Bone marrow (tissue), 2 donors: ENCODE results near the gene KNTC1.
"Not testable (repeated sequence)": the region's sequence is repeated elsewhere in the genome, so short reads cannot be mapped to it uniquely, and the experiment has no call there.

ENCODE experiments used
- DNase-seq, 2 donors: peaks; one replicate each; lab custom pipeline; 2025; lab: John Stamatoyannopoulos, UW

Gene KNTC1, protein sequence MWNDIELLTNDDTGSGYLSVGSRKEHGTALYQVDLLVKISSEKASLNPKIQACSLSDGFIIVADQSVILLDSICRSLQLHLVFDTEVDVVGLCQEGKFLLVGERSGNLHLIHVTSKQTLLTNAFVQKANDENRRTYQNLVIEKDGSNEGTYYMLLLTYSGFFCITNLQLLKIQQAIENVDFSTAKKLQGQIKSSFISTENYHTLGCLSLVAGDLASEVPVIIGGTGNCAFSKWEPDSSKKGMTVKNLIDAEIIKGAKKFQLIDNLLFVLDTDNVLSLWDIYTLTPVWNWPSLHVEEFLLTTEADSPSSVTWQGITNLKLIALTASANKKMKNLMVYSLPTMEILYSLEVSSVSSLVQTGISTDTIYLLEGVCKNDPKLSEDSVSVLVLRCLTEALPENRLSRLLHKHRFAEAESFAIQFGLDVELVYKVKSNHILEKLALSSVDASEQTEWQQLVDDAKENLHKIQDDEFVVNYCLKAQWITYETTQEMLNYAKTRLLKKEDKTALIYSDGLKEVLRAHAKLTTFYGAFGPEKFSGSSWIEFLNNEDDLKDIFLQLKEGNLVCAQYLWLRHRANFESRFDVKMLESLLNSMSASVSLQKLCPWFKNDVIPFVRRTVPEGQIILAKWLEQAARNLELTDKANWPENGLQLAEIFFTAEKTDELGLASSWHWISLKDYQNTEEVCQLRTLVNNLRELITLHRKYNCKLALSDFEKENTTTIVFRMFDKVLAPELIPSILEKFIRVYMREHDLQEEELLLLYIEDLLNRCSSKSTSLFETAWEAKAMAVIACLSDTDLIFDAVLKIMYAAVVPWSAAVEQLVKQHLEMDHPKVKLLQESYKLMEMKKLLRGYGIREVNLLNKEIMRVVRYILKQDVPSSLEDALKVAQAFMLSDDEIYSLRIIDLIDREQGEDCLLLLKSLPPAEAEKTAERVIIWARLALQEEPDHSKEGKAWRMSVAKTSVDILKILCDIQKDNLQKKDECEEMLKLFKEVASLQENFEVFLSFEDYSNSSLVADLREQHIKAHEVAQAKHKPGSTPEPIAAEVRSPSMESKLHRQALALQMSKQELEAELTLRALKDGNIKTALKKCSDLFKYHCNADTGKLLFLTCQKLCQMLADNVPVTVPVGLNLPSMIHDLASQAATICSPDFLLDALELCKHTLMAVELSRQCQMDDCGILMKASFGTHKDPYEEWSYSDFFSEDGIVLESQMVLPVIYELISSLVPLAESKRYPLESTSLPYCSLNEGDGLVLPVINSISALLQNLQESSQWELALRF (N-terminal part only)

DNA sequence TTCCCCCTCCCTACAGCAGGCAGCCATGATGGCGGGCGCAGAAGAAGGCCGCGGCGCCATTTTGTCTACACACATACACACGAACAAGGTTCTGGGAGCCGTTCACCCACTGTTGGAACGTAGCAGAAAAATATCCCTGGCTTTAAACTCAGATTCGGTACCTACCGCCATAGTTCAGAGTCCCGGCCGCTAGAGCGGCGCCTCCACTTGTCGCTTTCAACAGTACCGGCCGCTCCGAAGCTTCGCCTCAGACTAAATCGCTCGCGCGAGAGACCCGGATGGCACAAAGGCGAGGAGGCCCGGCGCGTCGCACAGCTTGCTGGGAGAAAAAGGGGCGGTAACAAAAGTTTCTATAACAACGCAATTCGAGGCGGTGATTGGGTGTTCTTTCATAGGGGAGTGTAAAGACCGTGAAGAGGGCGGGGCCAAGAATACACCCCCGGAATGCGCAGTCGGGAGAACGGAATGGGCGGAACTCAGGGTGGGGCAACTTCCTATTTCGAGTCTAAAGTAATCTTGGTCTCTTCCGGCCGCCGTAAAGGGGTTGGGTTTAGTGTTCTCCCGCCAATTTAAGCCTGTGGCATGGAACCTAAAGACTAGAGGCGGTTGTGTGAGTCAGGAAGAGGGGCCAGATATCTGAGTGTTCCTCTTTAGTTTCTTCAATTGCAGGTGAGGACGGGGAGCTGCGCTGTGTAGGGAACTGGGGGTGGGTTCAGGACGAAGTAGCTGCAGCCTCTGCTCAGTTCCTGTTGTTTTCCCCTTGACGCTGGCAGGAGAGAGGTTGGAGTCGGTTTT, at the start of gene KNTC1, which contains the start of gene RSRC2:
Gene KNTC1, plus strand, starts transcription at position 567 of the 795 bp plus-strand sequence. CDS start 2,815 bp downstream, outside the sequence.
Gene RSRC2, minus strand, starts transcription at position 254 of the 795 bp plus-strand sequence. Its CDS starts 83 bp downstream, at position 171.
- DNase-seq = peak; percentile 94 to 100

DNA sequence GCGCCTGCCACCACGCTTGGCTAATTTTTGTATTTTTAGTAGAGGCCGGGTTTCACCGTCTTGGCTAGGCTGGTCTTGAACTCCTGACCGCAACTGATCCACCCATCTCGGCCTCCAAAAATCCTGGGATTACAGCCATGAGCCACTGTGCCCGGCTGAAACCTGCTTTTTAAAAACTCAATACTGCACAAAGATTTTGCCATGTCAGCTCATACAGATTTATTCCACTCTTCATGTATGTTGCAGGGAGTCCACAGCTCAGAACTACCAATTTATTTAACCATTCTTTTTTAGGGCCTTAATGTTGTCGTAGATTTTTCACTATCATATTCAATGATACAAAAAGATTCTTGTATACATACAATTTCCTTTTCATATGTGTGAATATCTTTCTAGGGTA, 46.3 kb upstream of the KNTC1 start:
- DNase-seq = no peak

DNA sequence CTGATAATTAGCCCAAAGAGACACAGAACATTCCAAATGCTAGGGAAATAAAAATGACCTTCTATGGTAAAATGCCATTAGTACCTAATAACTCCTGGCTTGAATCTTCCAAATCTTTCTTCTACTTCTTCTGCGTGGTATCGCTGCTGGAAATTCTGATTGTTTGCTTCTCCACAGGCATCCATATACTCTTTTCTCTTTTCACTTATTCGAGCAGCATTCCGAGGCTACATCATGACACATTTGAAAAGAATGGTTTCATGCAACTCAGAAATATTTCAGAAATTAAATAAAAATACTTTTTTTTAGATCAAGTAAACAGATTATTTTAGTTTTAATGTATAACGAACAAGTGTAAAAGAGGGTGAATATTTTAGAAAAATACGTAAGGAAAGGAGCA, 45.2 kb upstream of the KNTC1 start:
- no peak for DNase-seq

DNA sequence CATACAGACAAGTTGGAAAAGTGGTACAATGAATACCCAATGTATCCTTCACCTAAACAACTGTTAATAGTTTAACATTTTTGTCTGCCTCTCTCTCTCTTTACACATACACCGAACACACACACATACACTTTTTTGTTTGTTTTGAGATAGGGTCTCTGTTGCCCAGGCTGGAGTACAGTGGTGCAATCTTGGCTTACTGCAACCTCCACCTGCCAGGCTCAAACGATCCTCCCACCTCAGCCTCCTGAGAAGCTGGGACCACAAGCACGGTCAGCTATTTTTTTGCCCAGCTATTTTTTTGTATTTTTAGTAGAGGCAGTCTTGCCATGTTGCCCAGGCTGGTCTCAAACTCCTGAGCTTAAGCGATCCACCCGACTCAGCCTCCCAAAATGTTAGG, 43.1 kb upstream of the KNTC1 start:
- no peak for DNase-seq

DNA sequence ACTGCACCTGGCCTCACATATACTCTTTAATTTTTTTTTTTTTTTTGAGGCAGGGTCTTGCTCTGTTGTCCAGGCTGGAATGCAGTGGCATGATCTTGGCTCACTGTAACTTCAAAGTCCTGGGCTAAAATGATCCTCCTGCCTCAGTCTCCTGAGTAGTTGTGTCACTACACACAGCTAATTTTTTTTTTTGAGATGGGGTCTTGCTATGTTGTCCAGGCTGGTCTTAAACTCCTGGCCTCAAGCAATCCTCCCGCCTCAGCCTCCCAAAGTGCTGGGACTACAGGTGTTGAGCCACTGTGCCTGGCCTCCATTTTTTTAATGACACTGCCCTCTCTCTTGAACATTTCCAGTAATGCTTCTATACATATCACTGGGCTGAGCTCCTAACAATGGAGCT, 42.7 kb upstream of the KNTC1 start:
- not testable (repeated sequence) for DNase-seq

DNA sequence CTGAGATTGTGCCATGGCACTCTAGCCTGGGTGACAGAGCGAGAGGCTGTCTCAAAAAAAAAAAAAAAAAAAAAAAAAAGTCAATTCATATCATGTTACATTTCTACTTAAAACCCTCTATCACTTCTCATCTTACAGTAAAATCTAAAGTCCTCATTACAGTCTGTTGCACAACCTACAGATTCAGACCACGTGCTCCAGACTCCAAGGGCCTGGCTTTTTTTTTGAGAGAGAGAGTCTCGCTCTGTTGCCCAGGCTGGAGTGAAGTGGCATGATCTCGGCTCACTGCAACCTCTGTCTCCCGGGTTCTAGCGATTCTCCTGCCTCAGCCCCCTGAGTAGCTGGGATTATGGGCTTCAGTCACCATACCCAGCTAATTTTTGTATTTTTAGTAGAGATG, 40.7 kb upstream of the KNTC1 start:
- not testable (repeated sequence) for DNase-seq

DNA sequence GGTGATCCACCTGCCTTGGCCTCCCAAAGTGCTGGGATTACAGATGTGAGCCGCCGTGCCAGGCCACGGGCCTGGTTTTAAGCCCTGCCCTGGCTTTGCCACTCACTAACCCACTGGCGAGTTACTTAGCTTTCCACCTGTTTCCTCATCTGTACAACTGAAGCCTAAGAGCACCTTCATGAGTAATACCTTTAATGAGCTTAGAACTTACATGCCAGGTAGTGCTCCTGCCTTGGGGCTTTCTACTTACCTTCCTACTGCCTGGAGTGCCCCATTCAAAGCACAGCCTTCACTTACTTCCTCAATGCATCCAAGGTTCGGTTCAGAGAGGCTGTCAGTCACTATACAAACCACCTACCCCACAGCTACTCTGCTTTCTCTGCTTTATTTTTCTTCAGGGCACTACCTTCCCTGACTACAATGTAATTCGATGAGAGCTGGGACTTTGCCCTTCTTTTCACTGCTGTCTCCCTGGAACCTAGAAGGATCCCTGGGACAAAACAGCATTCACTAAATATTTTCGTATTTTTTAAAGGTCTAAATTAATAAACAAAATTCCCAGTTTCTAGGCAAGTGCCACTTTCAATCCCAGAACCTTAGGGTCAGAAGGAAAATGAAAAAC, 40.1 kb upstream of the KNTC1 start:
- DNase-seq = no peak

DNA sequence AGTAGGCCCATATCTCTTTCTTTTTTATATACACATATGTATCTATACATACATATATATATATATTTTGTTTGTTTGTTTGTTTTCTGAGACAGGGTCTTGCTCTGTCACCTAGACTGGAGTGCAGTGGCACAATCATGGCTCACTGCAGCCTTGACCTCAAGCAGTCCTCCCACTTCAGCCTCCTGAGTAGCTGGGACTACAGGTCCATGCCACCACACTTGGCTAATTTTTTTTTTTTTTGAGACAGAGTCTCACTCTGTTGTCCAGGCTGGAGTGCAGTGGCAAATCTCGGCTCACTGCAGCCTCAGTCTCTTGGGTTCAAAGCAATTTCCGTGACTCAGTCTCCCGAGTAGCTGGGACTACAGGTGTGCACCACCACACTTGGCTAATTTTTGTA, 39.2 kb upstream of the KNTC1 start:
- not testable (repeated sequence) for DNase-seq

DNA sequence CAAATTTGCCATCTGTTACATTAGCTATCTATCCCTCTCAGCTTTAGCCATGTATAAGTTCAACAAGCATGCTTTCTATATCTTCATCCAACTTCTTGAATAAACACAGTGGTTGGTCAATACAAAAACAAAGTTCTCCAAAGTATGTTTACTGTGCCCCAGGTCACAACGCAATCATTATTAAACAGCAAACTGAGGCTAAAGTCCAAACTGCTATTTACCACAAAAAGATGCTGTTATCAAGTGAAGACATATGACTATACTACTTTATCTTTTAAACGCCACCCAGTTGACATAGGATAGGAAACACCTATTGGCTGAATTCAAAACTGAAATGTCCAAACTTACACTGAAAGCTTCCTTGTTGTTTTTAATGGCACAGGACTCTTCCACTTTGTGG, 38.0 kb upstream of the KNTC1 start:
- no peak for DNase-seq

DNA sequence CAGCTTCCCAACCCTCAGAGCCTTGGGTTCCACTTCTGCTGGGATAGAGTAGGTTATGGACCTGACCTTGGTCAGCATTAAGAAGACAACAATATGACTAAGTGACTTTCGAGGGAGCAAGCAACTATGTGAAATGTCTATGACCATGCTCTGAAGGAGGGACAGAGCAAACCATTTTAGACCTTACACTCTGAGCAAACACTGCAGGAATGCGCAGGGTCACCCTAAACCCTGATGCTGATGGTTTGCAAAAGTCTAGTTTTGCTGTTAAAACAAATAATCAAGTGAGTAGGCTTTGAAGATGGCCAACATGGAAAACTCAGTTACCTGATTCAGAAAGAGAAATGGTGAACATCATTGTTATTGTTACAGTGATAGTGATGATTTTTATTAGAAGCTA, 35.1 kb upstream of the KNTC1 start:
- no peak for DNase-seq

DNA sequence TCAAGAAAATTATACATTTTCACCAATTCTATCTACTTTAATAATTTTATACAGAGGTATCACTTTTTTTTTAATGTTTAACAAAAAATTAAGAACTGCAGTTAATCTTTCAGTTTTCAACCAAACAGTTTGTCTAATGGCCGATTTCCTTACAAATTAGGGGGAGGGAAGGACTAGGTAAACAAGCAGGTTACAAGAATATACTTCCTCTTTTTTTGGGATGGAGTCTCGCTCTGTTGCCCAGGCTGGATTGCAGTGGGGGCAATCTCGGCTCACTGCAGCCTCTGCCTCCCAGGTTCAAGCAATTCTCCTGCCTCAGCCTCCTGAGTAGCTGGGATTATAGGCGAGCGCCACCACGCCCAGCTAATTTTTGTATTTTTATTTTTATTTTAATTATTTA, 33.8 kb upstream of the KNTC1 start:
- not testable (repeated sequence) for DNase-seq

DNA sequence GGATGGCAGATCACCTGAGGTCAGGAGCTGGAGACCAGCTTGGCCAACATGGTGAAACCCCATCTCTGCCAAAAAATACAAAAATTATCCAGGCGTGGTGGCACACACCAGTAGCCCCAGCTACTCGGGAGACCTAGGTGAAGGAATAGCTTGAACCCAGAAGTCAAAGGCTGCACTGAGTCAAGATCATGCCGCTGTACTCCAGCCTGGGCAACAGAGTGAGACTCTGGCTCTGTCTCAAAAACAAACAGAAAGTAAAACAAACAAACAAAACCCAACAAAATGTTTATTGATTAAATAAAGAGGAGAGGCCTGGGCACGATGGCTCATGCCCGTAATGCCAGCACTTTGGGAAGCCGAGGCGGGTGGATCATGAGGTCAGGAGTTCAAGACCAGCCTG, 31.8 kb upstream of the KNTC1 start:
- no peak for DNase-seq

DNA sequence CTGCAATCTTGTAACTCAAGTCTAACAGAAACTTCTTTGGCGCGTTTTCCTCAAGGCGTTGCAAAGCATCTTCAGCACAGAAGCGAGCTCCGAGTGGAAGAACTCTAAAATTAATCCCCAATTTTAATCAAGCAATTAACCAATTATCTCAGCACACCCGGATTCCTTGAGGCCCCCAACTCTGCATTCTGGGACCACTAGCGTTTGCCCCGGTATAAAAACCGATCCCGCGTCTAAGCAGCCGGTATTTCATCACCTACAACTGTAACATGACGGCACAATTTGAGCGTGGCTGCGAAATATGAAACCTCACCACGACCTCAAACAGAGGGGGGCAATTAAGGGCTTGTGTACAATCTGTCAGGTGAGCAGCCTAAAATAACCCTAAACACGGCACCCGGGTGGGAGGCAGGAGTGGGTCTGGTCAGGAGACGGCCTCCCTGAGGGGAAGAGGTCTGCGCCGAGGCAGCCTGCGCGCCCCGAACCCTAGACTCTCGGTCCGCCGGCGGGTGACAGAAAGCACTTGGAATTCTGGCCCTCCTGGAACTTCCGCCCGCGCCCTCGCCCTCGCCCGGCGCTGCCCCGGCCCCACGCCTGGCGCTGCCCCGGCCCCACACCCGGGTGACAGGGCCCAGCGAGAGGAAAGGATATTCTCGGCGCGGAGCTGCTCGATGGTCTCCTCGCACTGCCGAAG, 26.9 kb upstream of the KNTC1 start:
- no peak for DNase-seq

DNA sequence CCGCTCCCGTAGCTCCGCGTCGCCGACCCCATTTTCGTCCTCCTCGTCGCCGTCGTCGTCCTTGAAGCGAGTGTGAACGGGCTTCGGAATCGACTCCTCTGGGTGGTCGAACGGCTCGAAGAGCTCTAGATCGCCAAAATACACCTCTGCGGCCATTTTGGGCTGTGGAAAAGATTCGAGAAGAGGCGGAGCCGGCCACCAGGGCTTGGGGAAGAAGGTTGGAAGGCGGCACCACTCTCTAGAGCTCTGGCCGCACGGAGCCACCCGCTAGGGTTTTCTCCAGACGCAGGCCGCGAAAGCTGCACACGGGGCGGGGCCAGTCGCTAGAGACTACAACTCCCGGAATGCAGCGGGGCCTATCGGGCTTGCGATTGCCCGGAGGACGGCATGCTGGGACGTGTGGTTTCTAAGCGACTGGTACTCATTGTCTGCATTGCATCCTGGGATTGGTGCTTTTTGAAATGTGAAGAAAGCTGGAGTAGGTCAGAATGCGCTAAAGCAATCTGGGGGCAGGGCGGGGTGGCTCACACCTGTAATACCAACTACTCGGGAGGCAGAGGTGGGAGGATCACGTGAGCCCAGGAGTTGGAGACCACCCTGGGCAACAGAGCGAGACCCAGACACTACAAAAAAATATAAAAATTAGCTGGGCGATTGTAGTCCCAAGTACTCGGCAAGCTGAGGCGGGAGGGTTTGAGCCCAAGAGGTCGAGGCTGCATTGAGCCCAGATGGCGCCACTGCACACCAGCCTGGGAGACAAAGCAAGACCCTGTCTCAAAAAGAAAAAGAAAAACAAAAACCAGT, 26.2 kb upstream of the KNTC1 start, which contains the start of gene ZCCHC8:
Gene ZCCHC8, minus strand, starts transcription at position 248 of the 804 bp plus-strand sequence. Its CDS starts 92 bp downstream, at position 156.
- peak; percentile 80 to 98 for DNase-seq

DNA sequence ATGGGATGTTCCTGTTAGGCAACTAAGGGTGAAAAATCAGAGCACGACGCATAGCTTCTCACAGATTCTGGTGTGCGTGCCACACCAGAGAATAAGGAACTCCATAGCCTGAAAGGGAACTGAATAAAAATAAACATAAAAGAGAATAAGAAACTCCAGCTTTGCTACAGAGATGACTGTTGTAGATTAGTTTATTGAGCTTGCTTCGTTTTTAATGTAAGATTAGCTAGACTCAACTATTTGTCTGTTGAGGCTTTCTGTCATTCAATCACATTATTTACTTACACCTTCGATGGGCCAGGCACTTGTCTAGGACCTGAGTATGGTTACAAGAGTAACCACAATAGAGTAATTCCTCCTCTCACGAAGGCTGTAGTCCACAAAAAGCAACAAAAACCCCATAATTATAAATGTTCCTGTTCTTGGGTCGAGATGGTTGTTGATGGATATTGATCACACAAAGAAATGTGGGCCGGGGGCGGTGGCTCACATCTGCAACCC, 25.5 kb upstream of the KNTC1 start:
- peak in 1 of 2 donors; percentile 43 for DNase-seq

DNA sequence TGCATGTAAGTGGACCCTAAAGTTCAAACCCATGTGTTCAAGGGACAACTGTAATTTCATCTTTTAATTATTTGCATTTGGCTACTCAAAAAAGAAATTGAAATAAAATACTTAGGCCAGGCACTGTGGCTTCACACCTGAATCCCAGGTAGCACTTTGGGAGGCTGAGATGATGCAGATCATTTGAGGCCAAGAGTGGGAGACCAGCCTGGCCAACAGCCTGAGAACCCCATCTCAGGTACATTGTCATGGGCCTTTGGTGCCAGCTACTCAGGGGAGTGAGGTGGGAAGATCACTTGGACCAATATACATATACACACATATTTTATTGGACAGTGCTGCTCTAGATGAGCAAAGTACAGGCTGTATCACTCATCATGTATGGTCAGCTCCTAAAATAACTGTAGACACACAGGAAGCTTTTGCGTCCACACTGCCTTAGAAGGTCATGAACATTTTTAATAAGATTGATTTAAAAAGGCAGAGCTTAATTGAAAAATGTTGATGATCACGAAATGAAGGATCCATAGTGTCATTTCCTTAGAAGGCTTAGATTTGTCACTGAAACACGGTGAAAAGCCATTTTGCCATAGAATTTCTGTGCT, 23.8 kb upstream of the KNTC1 start:
- no peak for DNase-seq

DNA sequence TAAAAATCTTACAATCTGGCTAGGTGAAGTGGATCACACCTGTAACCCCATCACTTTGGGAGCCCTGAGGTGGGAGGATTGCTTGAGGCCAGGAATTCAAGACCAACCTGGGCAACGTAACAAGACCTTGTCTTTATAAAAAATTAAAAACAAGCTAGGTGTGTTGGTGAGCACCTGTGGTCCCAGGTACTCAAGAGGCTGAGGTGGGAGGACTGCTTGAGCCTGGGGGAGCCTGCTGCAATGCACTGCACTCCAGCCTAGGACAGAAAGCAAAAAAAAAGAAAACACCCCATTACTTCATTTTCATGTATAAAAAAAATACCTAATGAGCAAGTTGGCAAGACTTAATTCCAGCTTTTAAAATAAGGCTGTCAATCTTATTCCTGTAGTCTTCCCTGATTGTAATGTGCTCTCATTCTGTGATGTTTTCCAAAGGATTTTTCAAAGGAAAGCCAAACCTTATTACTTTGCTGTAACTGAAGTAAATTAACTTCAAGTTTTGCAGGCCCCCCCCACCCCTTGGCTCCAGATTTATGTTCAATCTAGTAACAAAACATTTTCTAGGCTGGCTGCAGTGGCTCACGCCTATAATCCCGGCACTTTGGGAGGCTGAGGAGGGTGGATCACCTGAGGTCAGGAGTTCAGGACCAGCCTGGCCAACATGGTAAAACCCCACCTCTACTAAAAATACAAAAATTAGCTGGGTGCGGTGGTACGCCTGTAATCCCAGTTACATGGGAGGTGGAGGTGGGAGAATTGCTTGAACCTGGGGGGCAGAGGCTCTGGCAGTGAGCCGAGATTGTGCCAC, 23.1 kb upstream of the KNTC1 start:
- DNase-seq = no peak
